ENCODE results near the gene MAP7D3.
"Not testable (repeated sequence)": the region's sequence is repeated elsewhere in the genome, so short reads cannot be mapped to it uniquely, and the experiment has no call there.

The MAP7D3 gene

DNA sequence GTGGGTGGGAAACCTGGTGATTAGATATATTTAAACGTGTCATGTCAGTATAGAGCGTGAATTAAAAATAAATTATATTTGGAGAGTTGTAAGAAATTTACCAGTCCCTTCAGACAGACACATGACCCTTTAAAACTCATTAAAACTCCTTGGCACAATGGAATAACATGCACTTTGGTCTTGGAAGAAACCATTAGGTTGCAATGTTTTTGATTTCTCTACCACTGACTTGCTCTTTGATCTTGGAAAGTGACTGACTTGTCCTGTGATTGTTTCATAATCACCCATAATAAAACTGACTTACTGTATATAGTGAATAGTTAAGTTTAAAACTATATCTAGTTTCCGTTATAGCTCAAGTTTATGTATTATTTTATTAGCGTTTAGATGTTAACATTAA, 68.0 kb downstream of the MAP7D3 start:
- DNase-seq (ENCODE audit: low read depth in 2 of 2) = no peak

DNA sequence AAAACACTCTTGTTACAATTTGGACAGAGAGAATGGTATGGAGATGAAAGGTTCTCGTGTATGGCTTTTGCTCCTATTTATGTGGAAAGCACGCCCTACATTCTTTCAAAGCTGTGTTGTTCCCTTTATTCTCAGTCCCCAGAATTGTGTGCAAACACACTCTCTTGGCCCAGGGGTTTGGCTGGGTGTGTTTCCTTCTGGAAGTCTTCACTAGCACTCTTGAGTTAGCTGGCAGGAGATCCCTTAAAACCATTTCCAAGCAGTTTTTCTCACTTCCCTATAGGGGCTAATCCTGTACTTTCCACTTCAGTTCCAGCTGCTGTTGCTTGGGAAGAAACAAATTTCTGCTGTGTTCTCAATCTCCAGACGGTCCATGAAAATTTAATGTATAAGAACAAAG, 68.8 kb downstream of the MAP7D3 start:
- no peak for DNase-seq (ENCODE audit: low read depth in 2 of 2)

GRCh38 chrX:136179133-136179532, 72.1 kb downstream of the MAP7D3 start:
- no peak for DNase-seq (ENCODE audit: low read depth in 2 of 2)

DNA sequence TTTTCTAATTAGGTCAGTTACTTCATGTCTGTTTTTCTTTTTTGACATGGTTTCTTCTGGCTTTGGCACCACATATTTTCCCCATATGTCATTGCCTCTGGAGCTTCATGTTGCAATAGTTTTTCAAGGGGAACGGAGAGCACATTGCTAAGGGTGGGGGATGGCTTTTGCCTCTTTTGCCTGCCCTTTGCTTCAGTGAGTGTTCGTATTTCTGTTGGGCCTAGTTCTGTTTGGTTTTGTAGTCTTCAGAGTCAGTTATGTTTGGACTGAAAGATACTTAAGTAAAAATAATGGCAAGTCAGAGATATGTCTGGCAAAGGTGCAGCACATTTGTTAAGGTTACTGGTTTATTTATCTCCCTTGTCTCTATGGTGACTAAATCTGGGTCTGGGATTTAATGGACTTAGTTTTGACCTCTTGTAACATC, 74.8 kb downstream of the MAP7D3 start:
- DNase-seq (ENCODE audit: low read depth in 2 of 2) = no peak

- no peak for DNase-seq (ENCODE audit: low read depth in 2 of 2)
These were observed 79.8 kb downstream of the MAP7D3 start for GRCh38 chrX:136171420-136171819.

DNA sequence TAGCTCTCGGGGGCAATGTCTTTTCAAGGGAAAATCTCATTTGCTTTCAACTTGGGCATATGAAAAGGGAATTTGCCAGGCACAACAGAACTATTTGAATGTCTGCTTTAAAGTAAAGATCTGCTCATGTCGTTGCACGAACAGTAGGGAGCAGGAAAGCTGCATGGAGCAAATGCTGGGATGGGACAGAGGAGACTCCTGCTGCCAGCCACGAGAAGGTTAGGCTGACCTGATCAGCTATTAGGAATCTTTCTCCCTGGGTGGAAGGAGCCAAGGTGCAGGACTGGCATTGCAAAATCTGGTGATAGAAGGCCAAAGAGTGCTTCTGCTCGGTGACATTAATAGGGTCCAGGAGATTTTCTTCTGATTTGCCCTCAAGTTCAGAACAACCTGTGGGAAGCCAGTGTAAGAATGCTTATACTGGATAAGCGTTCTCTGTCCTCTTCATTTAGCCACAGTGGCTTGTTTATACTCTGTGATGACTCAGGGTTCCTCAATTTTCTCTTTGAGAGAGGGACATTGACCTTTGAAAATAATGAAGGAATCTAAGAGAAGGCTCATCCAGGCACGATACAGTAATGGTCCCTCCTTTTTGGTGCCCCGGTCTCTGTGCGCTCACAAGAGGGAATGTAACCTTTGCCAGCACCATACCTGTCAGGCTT, 80.9 kb downstream of the MAP7D3 start:
- DNase-seq (ENCODE audit: low read depth in 2 of 2) = no peak

DNA sequence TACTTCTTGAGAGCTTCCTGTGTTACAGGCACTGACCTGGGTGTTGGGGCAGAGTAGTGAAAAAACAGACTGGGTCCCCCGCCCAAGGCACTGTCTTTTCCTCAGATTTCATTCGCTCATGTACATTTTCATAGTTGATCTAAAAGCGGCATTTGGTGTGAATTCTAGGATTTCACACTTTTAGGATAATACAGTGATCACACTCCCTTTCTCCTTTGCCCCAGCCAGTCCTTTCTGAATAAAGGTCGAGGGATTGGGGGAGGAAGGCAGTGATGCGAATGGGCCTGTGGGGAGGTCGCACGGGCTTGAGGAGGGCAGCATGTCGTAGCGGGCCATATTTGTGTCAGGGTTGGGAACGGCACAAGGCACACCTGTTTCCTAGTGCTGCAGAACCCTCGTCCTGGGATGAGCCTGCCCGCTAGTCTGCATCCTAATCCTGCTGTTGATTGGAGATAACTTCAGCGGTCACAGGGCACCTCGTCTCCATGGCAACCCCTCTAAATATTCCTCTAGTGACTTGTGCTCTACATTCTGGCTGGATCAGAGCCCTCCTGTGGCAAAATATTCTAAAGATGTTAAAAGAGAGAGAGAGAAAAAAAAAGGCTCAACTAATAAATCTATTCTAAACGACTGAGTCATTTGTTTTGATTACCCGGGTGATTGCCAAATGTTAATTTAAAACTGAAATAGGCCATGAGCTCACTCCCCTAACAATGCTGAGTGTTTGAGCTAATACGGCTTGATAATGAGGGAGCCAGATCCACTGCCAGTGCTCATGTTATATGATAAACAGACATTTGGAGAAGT, 82.1 kb downstream of the MAP7D3 start:
- DNase-seq (ENCODE audit: low read depth in 2 of 2) = no peak

GRCh38 chrX:136167989-136168388, 83.2 kb downstream of the MAP7D3 start:
- DNase-seq (ENCODE audit: low read depth in 2 of 2) = not testable (repeated sequence)

- no peak for DNase-seq (ENCODE audit: low read depth in 2 of 2)
These were observed 84.9 kb downstream of the MAP7D3 start for GRCh38 chrX:136166221-136166855.

GRCh38 chrX:136165406-136165805, 85.8 kb downstream of the MAP7D3 start:
- DNase-seq (ENCODE audit: low read depth in 2 of 2) = no peak

DNA sequence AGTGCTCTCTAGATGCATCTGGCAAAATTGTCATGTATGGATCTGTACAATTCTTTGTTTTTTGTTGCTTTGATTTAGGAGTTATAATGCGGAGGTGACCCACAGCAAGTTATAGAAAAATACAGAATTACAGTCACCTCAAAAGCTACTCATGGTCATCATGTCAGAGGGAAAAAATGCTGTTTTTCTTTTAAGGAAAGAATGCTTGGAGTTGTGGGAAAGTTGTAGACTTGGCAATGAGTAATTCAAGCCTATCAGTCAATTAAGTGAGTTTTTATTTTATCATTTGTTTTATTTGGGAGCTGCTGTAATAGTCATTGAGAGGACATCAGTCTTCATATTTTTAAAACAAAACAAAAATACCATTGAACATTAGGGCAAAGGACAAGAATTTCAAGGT, 87.5 kb downstream of the MAP7D3 start:
- no peak for DNase-seq (ENCODE audit: low read depth in 2 of 2)

Measured in stimulated activated CD4-positive, alpha-beta T cell treated with anti-CD3 and anti-CD28 coated beads, Interleukin-1b, Interleukin-23, amount 100 ng/mL, for 1 hour (primary cell).